ENCODE measurements around the gene TSHZ1.

Gene TSHZ1

DNA sequence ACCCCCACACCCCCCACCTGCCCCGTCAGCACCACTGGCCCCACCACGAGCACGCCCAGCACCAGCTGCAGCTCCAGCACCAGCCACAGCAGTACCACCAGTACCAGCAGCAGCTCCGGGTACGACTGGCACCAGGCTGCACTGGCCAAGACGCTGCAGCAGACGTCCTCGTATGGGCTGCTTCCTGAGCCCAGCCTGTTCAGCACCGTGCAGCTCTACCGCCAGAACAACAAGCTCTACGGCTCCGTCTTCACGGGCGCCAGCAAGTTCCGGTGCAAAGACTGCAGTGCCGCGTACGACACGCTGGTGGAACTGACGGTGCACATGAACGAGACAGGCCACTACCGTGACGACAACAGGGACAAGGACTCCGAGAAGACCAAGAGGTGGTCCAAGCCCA is 75.3 kb downstream of the TSHZ1 start:
- no peak overlapping the region for H2AFZ ChIP-seq (ENCODE audit: low read length)
- no peak for TF ChIP-seq EZH2 (IDR thresholded peaks at IDR 0.05; ENCODE audit: borderline replicate concordance, low read length)
- TF ChIP-seq, protein P1, sequence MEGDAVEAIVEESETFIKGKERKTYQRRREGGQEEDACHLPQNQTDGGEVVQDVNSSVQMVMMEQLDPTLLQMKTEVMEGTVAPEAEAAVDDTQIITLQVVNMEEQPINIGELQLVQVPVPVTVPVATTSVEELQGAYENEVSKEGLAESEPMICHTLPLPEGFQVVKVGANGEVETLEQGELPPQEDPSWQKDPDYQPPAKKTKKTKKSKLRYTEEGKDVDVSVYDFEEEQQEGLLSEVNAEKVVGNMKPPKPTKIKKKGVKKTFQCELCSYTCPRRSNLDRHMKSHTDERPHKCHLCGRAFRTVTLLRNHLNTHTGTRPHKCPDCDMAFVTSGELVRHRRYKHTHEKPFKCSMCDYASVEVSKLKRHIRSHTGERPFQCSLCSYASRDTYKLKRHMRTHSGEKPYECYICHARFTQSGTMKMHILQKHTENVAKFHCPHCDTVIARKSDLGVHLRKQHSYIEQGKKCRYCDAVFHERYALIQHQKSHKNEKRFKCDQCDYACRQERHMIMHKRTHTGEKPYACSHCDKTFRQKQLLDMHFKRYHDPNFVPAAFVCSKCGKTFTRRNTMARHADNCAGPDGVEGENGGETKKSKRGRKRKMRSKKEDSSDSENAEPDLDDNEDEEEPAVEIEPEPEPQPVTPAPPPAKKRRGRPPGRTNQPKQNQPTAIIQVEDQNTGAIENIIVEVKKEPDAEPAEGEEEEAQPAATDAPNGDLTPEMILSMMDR (IDR thresholded peaks at IDR 0.05; ENCODE audit: low read length): no peak
- no peaks in the 10 kb centered on the region for H3K36me3 ChIP-seq (ENCODE audit: insufficient read depth, low read length)

DNA sequence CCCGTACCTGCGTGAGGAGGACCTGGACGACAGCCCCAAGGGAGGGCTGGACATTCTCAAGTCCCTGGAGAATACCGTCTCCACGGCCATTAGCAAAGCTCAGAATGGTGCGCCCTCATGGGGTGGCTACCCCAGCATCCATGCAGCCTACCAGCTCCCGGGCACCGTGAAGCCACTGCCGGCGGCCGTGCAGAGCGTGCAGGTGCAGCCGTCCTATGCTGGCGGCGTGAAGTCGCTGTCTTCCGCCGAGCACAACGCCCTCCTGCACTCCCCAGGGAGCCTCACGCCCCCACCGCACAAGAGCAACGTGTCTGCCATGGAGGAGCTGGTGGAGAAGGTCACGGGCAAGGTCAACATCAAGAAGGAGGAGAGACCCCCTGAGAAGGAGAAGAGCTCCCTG is 76.4 kb downstream of the TSHZ1 start:
- Histone ChIP-seq H3K36me3 (ENCODE audit: insufficient read depth, low read length) (no peaks in the 10 kb centered on the region), H2AFZ (ENCODE audit: low read length) (no peak overlapping the region), H3K9me3 (ENCODE audit: low read length) (no peaks in the 10 kb centered on the region), H3K79me2 (ENCODE audit: insufficient read depth, low read length) (no peaks in the 10 kb centered on the region), H3F3A (ENCODE audit: insufficient read depth, low read length) (no peaks in the 10 kb centered on the region), H4K20me1 (ENCODE audit: insufficient read depth, low read length) (no peaks in the 10 kb centered on the region), H3K4me3 (ENCODE audit: low read depth, low read length, poor library complexity, severe bottlenecking) (no peak overlapping the region), H3K4me2 (ENCODE audit: low read length) (no peak overlapping the region), H3K9me2 (ENCODE audit: low read depth, low read length) (no peaks in the 10 kb centered on the region), H3K9ac (ENCODE audit: low read length) (no peak overlapping the region), H3K27me3 (ENCODE audit: insufficient read depth, low read length) (no peaks in the 10 kb centered on the region), H3K27ac (ENCODE audit: low read depth, low read length, poor library complexity, severe bottlenecking) (no peak overlapping the region), H3K4me1 (ENCODE audit: insufficient read depth, low read length, severe bottlenecking) (no peaks in the 10 kb centered on the region)
- no peak for TF ChIP-seq EZH2 (IDR thresholded peaks at IDR 0.05; ENCODE audit: borderline replicate concordance, low read length)
- TF ChIP-seq, protein P1 (IDR thresholded peaks at IDR 0.05; ENCODE audit: low read length): no peak

More for the DNA sequence above, 75.3 kb downstream of the TSHZ1 start:
- no peak overlapping the region for H3K4me2 ChIP-seq (ENCODE audit: low read length)
- H3K4me1 ChIP-seq (ENCODE audit: insufficient read depth, low read length, severe bottlenecking): no peaks in the 10 kb centered on the region
- no peaks in the 10 kb centered on the region for H3K9me3 ChIP-seq (ENCODE audit: low read length)
- no peaks in the 10 kb centered on the region for H3K79me2 ChIP-seq (ENCODE audit: insufficient read depth, low read length)
- no peaks in the 10 kb centered on the region for H3K27me3 ChIP-seq (ENCODE audit: insufficient read depth, low read length)
- no peak overlapping the region for H3K4me3 ChIP-seq (ENCODE audit: low read depth, low read length, poor library complexity, severe bottlenecking)
- no peaks in the 10 kb centered on the region for H4K20me1 ChIP-seq (ENCODE audit: insufficient read depth, low read length)
- no peaks in the 10 kb centered on the region for H3F3A ChIP-seq (ENCODE audit: insufficient read depth, low read length)
- H3K9ac ChIP-seq (ENCODE audit: low read length): no peak overlapping the region
- no peak overlapping the region for H3K27ac ChIP-seq (ENCODE audit: low read depth, low read length, poor library complexity, severe bottlenecking)
- no peaks in the 10 kb centered on the region for H3K9me2 ChIP-seq (ENCODE audit: low read depth, low read length)

DNA sequence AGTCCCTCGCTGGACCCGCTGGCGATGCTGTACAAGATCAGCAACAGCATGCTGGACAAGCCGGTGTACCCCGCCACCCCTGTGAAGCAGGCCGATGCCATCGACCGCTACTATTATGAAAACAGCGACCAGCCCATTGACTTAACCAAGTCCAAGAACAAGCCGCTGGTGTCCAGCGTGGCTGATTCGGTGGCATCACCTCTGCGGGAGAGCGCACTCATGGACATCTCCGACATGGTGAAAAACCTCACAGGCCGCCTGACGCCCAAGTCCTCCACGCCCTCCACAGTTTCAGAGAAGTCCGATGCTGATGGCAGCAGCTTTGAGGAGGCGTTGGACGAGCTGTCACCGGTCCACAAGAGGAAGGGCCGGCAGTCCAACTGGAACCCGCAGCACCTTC is 77.1 kb downstream of the TSHZ1 start:
- no peaks in the 10 kb centered on the region for H3K36me3 ChIP-seq (ENCODE audit: insufficient read depth, low read length)
- no peaks in the 10 kb centered on the region for H3K79me2 ChIP-seq (ENCODE audit: insufficient read depth, low read length)
- TF ChIP-seq, protein P1 (IDR thresholded peaks at IDR 0.05; ENCODE audit: low read length): no peak
- no peak for TF ChIP-seq EZH2 (IDR thresholded peaks at IDR 0.05; ENCODE audit: borderline replicate concordance, low read length)
- no peaks in the 10 kb centered on the region for H3K9me3 ChIP-seq (ENCODE audit: low read length)
- H4K20me1 ChIP-seq (ENCODE audit: insufficient read depth, low read length): no peaks in the 10 kb centered on the region
- H3K4me3 ChIP-seq (ENCODE audit: low read depth, low read length, poor library complexity, severe bottlenecking): no peak overlapping the region
- no peaks in the 10 kb centered on the region for H3K9me2 ChIP-seq (ENCODE audit: low read depth, low read length)
- no peaks in the 10 kb centered on the region for H3F3A ChIP-seq (ENCODE audit: insufficient read depth, low read length)
- no peak overlapping the region for H3K9ac ChIP-seq (ENCODE audit: low read length)
- H3K4me1 ChIP-seq (ENCODE audit: insufficient read depth, low read length, severe bottlenecking): no peaks in the 10 kb centered on the region
- no peak overlapping the region for H3K27ac ChIP-seq (ENCODE audit: low read depth, low read length, poor library complexity, severe bottlenecking)
- H3K4me2 ChIP-seq (ENCODE audit: low read length): no peak overlapping the region
- no peaks in the 10 kb centered on the region for H3K27me3 ChIP-seq (ENCODE audit: insufficient read depth, low read length)
- H2AFZ ChIP-seq (ENCODE audit: low read length): no peak overlapping the region
